ENCODE measurements around the gene HDAC10. TPM values are rescaled to one million over a fixed set of nuclear protein-coding genes. Genes with fewer than 3 reads are reported as not detected.
A peak's percentile ranks its signal among the peaks of the same experiment; 100 is the strongest.

The HDAC10 gene
- total RNA-seq, 2 experiments from 2014 or later = 37.3 to 42.3 TPM

- no peak overlapping the region for H3K4me3 Mint-ChIP-seq
- no peak for DNase-seq
- no peak overlapping the region for H3K27ac Mint-ChIP-seq
- no peaks in the 10 kb centered on the region for H3K36me3 Mint-ChIP-seq
- peaks cover 24% of the 10 kb centered on the region for H3K27me3 Mint-ChIP-seq
- H3K4me1 Mint-ChIP-seq = peaks cover under 1% of the 10 kb centered on the region
- H3K9me3 Mint-ChIP-seq = no peaks in the 10 kb centered on the region
These were observed 6.0 kb upstream of the HDAC10 start for GRCh38 chr22:50257041-50257440.

GRCh38 chr22:50256258-50256862 lies 5.3 kb upstream of the HDAC10 start:
- H3K27ac Mint-ChIP-seq = no peak overlapping the region
- H3K36me3 Mint-ChIP-seq = no peaks in the 10 kb centered on the region
- H3K4me1 Mint-ChIP-seq = no peaks in the 10 kb centered on the region
- H3K4me3 Mint-ChIP-seq = no peak overlapping the region
- no peaks in the 10 kb centered on the region for H3K9me3 Mint-ChIP-seq
- H3K27me3 Mint-ChIP-seq = peaks cover 22% of the 10 kb centered on the region
- no peak for DNase-seq

GRCh38 chr22:50255607-50256006 lies 4.5 kb upstream of the HDAC10 start:
- H3K27me3 Mint-ChIP-seq = peaks cover 21% of the 10 kb centered on the region
- H3K36me3 Mint-ChIP-seq = no peaks in the 10 kb centered on the region
- no peak overlapping the region for H3K4me3 Mint-ChIP-seq
- peaks cover 1% of the 10 kb centered on the region for H3K4me1 Mint-ChIP-seq
- no peaks in the 10 kb centered on the region for H3K9me3 Mint-ChIP-seq
- no peak overlapping the region for H3K27ac Mint-ChIP-seq
- DNase-seq = no peak

- Mint-ChIP-seq H3K4me3 (no peak overlapping the region), H3K36me3 (no peaks in the 10 kb centered on the region), H3K9me3 (no peaks in the 10 kb centered on the region), H3K27me3 (peaks cover 16% of the 10 kb centered on the region), H3K4me1 (peaks cover 5% of the 10 kb centered on the region), H3K27ac (no peak overlapping the region)
- no peak for DNase-seq
These were observed 4.0 kb upstream of the HDAC10 start for GRCh38 chr22:50255099-50255498.

- Mint-ChIP-seq H3K27ac (no peak overlapping the region), H3K27me3 (peaks cover 4% of the 10 kb centered on the region), H3K4me1 (peaks cover 5% of the 10 kb centered on the region), H3K9me3 (no peaks in the 10 kb centered on the region), H3K4me3 (no peak overlapping the region), H3K36me3 (no peaks in the 10 kb centered on the region)
- DNase-seq = no peak
These were observed 2.9 kb upstream of the HDAC10 start for GRCh38 chr22:50253941-50254340.

- DNase-seq = no peak
- Mint-ChIP-seq H3K4me3 (no peak overlapping the region), H3K36me3 (no peaks in the 10 kb centered on the region), H3K9me3 (no peaks in the 10 kb centered on the region), H3K4me1 (peaks cover 5% of the 10 kb centered on the region), H3K27ac (no peak overlapping the region), H3K27me3 (no peaks in the 10 kb centered on the region)
These were observed 2.2 kb upstream of the HDAC10 start for GRCh38 chr22:50253046-50253915.

GRCh38 chr22:50252082-50253045 lies 1.3 kb upstream of the HDAC10 start:
- DNase-seq = peak; percentile 72
- Mint-ChIP-seq H3K27me3 (no peaks in the 10 kb centered on the region), H3K27ac (no peak overlapping the region), H3K9me3 (no peaks in the 10 kb centered on the region), H3K4me3 (no peak overlapping the region), H3K36me3 (peaks cover 5% of the 10 kb centered on the region), H3K4me1 (peaks cover 8% of the 10 kb centered on the region)

- no peaks in the 10 kb centered on the region for H3K9me3 Mint-ChIP-seq
- H3K27me3 Mint-ChIP-seq = no peaks in the 10 kb centered on the region
- DNase-seq = no peak
- H3K4me1 Mint-ChIP-seq = peaks cover 11% of the 10 kb centered on the region
- H3K36me3 Mint-ChIP-seq = peaks cover 8% of the 10 kb centered on the region
- H3K27ac Mint-ChIP-seq = no peak overlapping the region
- peak overlapping the region; percentile 18 for H3K4me3 Mint-ChIP-seq
These were observed 514 bp upstream of the HDAC10 start for GRCh38 chr22:50251477-50252081.

- DNase-seq = no peak
- Mint-ChIP-seq H3K4me1 (peaks cover 11% of the 10 kb centered on the region), H3K27ac (no peak overlapping the region), H3K4me3 (peak overlapping the region; percentile 83), H3K27me3 (no peaks in the 10 kb centered on the region), H3K36me3 (peaks cover 8% of the 10 kb centered on the region), H3K9me3 (no peaks in the 10 kb centered on the region)
These were observed 863 bp downstream of the HDAC10 start for GRCh38 chr22:50250249-50250554.

GRCh38 chr22:50249341-50250248 lies 1.5 kb downstream of the HDAC10 start:
- H3K9me3 Mint-ChIP-seq = no peaks in the 10 kb centered on the region
- no peaks in the 10 kb centered on the region for H3K27me3 Mint-ChIP-seq
- H3K4me3 Mint-ChIP-seq = peak overlapping the region; percentile 83
- H3K27ac Mint-ChIP-seq = no peak overlapping the region
- DNase-seq = no peak
- peaks cover 11% of the 10 kb centered on the region for H3K4me1 Mint-ChIP-seq
- peaks cover 11% of the 10 kb centered on the region for H3K36me3 Mint-ChIP-seq

GRCh38 chr22:50248196-50249081 lies 2.6 kb downstream of the HDAC10 start:
- H3K27ac Mint-ChIP-seq = no peak overlapping the region

GRCh38 chr22:50247748-50248147 lies 3.3 kb downstream of the HDAC10 start:
- Mint-ChIP-seq H3K27ac (no peak overlapping the region), H3K9me3 (no peaks in the 10 kb centered on the region), H3K27me3 (no peaks in the 10 kb centered on the region), H3K4me3 (no peak overlapping the region), H3K4me1 (peaks cover 16% of the 10 kb centered on the region), H3K36me3 (peaks cover 15% of the 10 kb centered on the region)
- DNase-seq = no peak

More at GRCh38 chr22:50248196-50249081, 2.6 kb downstream of the HDAC10 start:
- Mint-ChIP-seq H3K27me3 (no peaks in the 10 kb centered on the region), H3K4me3 (no peak overlapping the region), H3K4me1 (peaks cover 11% of the 10 kb centered on the region), H3K9me3 (no peaks in the 10 kb centered on the region), H3K36me3 (peaks cover 15% of the 10 kb centered on the region)
- DNase-seq = no peak
